GM12873 (cell line): ENCODE results near the gene HECTD4.

ENCODE experiments used
- CTCF ChIP-seq: IDR thresholded peaks from 2 replicates; pipeline ENCODE4 v1.5.1; 2012; ENCODE audit warnings: low read depth, mild to moderate bottlenecking, moderate library complexity, low read length, control low read depth; ENCODE audit not compliant: insufficient read depth; ENCODE audit errors: missing control alignments

HECTD4 gene

GRCh38 chr12:112163056-112163455 lies 219.2 kb downstream of the HECTD4 start:
- TF ChIP-seq CTCF, result no peak

GRCh38 chr12:112162241-112162790 lies 219.9 kb downstream of the HECTD4 start:
- no peak for TF ChIP-seq CTCF

- no peak for TF ChIP-seq CTCF
Measured at GRCh38 chr12:112161711-112162110, 220.5 kb downstream of the HECTD4 start.

GRCh38 chr12:112160611-112161010 lies 221.6 kb downstream of the HECTD4 start:
- no peak for TF ChIP-seq CTCF

- no peak for TF ChIP-seq CTCF
Measured at GRCh38 chr12:112159146-112159541, 223.1 kb downstream of the HECTD4 start.

GRCh38 chr12:112153893-112154219 lies 228.4 kb downstream of the HECTD4 start:
- no peak for TF ChIP-seq CTCF

GRCh38 chr12:112153181-112153892 lies 228.9 kb downstream of the HECTD4 start:
- no peak for TF ChIP-seq CTCF
